Activated T-cell treated with anti-CD3 and anti-CD28 coated beads, Interleukin-2, amount 50 U/mL, for 72 hours (primary cell): Measurements from ENCODE around the gene GLRX2. TPM values are rescaled to one million over a fixed set of nuclear protein-coding genes. Genes with fewer than 3 reads are reported as not detected.
"Not testable (repeated sequence)": the region's sequence is repeated elsewhere in the genome, so short reads cannot be mapped to it uniquely, and the experiment has no call there.

Source experiments
- ATAC-seq, 2 donors: fragments of 150-1000 bp; cut with Tn5 transposase; replicated peaks in 1 of 2; 2 replicates each; pipeline ENCODE4 v1.10.0; 2021; ENCODE audit warnings: moderate library complexity in 2 of 2, mild to moderate bottlenecking in 1 of 2
- DNase-seq, 2 donors: peaks; one replicate each; pipeline ENCODE4 v3.0.0; 2021 to 2022; ENCODE audit warnings: mixed read lengths in 1 of 2
- H3K27ac Mint-ChIP-seq: one replicate; pipeline ENCODE4 v1.8.0; 2022; ENCODE audit warnings: mild to moderate bottlenecking, moderate library complexity, mixed read lengths
- H3K27me3 Mint-ChIP-seq: one replicate; pipeline ENCODE4 v1.8.0; 2022; ENCODE audit warnings: low read depth, mixed read lengths
- H3K36me3 Mint-ChIP-seq, 2 donors: one replicate each; pipeline ENCODE4 v1.8.0; 2022; ENCODE audit warnings: mixed read lengths in 2 of 2, mild to moderate bottlenecking in 1 of 2; ENCODE audit not compliant: insufficient read depth in 2 of 2
- H3K4me1 Mint-ChIP-seq: one replicate; pipeline ENCODE4 v1.8.0; 2022; ENCODE audit warnings: low read depth, mixed read lengths
- H3K4me3 Mint-ChIP-seq, 2 donors: one replicate each; pipeline ENCODE4 v1.8.0; 2022; ENCODE audit warnings: mild to moderate bottlenecking in 2 of 2, mixed read lengths in 2 of 2, moderate library complexity in 2 of 2
- H3K9me3 Mint-ChIP-seq, 2 donors: one replicate each; pipeline ENCODE4 v1.8.0; 2022; ENCODE audit warnings: mixed read lengths in 2 of 2
- total RNA-seq, 2 donors: library from RNA; stranded (reverse); gene quantifications; one replicate each; pipeline ENCODE4 v1.2.3, GENCODE V29; 2022

GLRX2 gene
- total RNA-seq, 2 donors from 2014 or later, result 22.7 to 32.1 TPM

GRCh38 chr1:193054169-193054675 lies 51.0 kb downstream of the GLRX2 start:
- peaks cover 31% of the 10 kb centered on the region for H3K4me1 Mint-ChIP-seq
- H3K27me3 Mint-ChIP-seq, result no peaks in the 10 kb centered on the region
- no peak overlapping the region for H3K4me3 Mint-ChIP-seq
- H3K36me3 Mint-ChIP-seq, result peaks cover 7 to 18% of the 10 kb centered on the region in 2 donors
- no peak overlapping the region for H3K27ac Mint-ChIP-seq
- H3K9me3 Mint-ChIP-seq, result no peaks in the 10 kb centered on the region
- ATAC-seq (no peak), DNase-seq (no peak)

- not testable (repeated sequence) for H3K9me3 Mint-ChIP-seq, H3K4me3 Mint-ChIP-seq, H3K27ac Mint-ChIP-seq, ATAC-seq, H3K27me3 Mint-ChIP-seq, H3K4me1 Mint-ChIP-seq, DNase-seq, H3K36me3 Mint-ChIP-seq
These were observed 56.3 kb downstream of the GLRX2 start for GRCh38 chr1:193048913-193049312.

Other genes with a start within 250 kb of the GLRX2 start
- 10 to 100 TPM; 45.4 to 51.7 TPM for gene UCHL5, start 46.1 kb downstream of the GLRX2 start, total RNA-seq
- 10 to 100 TPM; 85.2 to 96.6 TPM for gene RO60, start 45.8 kb downstream of the GLRX2 start, total RNA-seq
- 10 to 100 TPM; 49.1 to 49.7 TPM for gene CDC73, start 16.6 kb upstream of the GLRX2 start, total RNA-seq
- gene B3GALT2, start 81.2 kb upstream of the GLRX2 start, total RNA-seq, result under 1 TPM; 0.07 to 0.10 TPM